Measurements from ENCODE around the gene PACS1.

Gene PACS1

GRCh38 chr11:66281001-66281400 lies 210.9 kb downstream of the PACS1 start:
- DNase-seq: no peak

GRCh38 chr11:66281776-66282467 lies 211.8 kb downstream of the PACS1 start:
- DNase-seq: no peak

- DNase-seq: peak; percentile 99
Measured at GRCh38 chr11:66282468-66283455, 212.7 kb downstream of the PACS1 start.

- no peak for DNase-seq
Measured at GRCh38 chr11:66283461-66284105, 213.5 kb downstream of the PACS1 start.

- DNase-seq: no peak
Measured at GRCh38 chr11:66284526-66285078, 214.5 kb downstream of the PACS1 start.

GRCh38 chr11:66285250-66285947 lies 215.3 kb downstream of the PACS1 start:
- DNase-seq: no peak

- DNase-seq: no peak
Measured at GRCh38 chr11:66286699-66287098, 216.6 kb downstream of the PACS1 start.

- DNase-seq: no peak
Measured at GRCh38 chr11:66287211-66287888, 217.3 kb downstream of the PACS1 start.

- no peak for DNase-seq
Measured at GRCh38 chr11:66287889-66288670, 218.0 kb downstream of the PACS1 start.

- DNase-seq: peak; percentile 97
Measured at GRCh38 chr11:66288671-66289547, 218.8 kb downstream of the PACS1 start, which contains the start of gene YIF1A. YIF1A (minus strand) TSS chr11:66289143; CDS start chr11:66288985, 158 bp downstream.

GRCh38 chr11:66289548-66290329 lies 219.7 kb downstream of the PACS1 start:
- DNase-seq: no peak

GRCh38 chr11:66290330-66290621 lies 220.2 kb downstream of the PACS1 start:
- DNase-seq: no peak

GRCh38 chr11:66291303-66291705 lies 221.2 kb downstream of the PACS1 start:
- no peak for DNase-seq

- no peak for DNase-seq
Measured at GRCh38 chr11:66291706-66292542, 221.9 kb downstream of the PACS1 start, which contains the start of gene TMEM151A. TMEM151A (plus strand) TSS chr11:66291894; CDS start chr11:66292014, 120 bp downstream.

GRCh38 chr11:66292543-66293332 lies 222.7 kb downstream of the PACS1 start:
- DNase-seq: no peak

GRCh38 chr11:66293352-66293751 lies 223.3 kb downstream of the PACS1 start:
- DNase-seq: no peak

All from NCI-H510A (cell line).